ENCODE measurements around the gene KDM1A.

The KDM1A gene

GRCh38 chr1:23083714-23084480 is 64.6 kb downstream of the KDM1A start:
- TF ChIP-seq CTCF (IDR thresholded peaks at IDR 0.05), result no peak
- peaks cover 75% of the 10 kb centered on the region for H3K36me3 ChIP-seq
- no peaks in the 10 kb centered on the region for H3K27me3 ChIP-seq
- no peaks in the 10 kb centered on the region for H3K4me1 ChIP-seq (ENCODE audit: control insufficient read depth in 1 of 2, insufficient read depth in 1 of 2, low read depth in 1 of 2, low read length in 1 of 2)
- no peak overlapping the region for H3K4me3 ChIP-seq (ENCODE audit: low read depth in 1 of 2, low read length in 1 of 2)
- no peaks in the 10 kb centered on the region for H3K9me3 ChIP-seq
- H3K27ac ChIP-seq, result no peak overlapping the region

- no peak overlapping the region for H3K4me3 ChIP-seq (ENCODE audit: low read depth in 1 of 2, low read length in 1 of 2)
- no peak overlapping the region for H3K27ac ChIP-seq
- no peaks in the 10 kb centered on the region for H3K27me3 ChIP-seq
- H3K4me1 ChIP-seq (ENCODE audit: control insufficient read depth in 1 of 2, insufficient read depth in 1 of 2, low read depth in 1 of 2, low read length in 1 of 2), result no peaks in the 10 kb centered on the region
- no peak for TF ChIP-seq CTCF (IDR thresholded peaks at IDR 0.05)
- no peaks in the 10 kb centered on the region for H3K9me3 ChIP-seq
- H3K36me3 ChIP-seq, result peaks cover 66% of the 10 kb centered on the region
Measured at GRCh38 chr1:23084880-23085279, 65.6 kb downstream of the KDM1A start.

GRCh38 chr1:23085696-23086095 is 66.4 kb downstream of the KDM1A start:
- no peak for TF ChIP-seq CTCF (IDR thresholded peaks at IDR 0.05)
- H3K36me3 ChIP-seq, result peaks cover 62% of the 10 kb centered on the region
- H3K9me3 ChIP-seq, result no peaks in the 10 kb centered on the region
- H3K4me3 ChIP-seq (ENCODE audit: low read depth in 1 of 2, low read length in 1 of 2), result no peak overlapping the region
- H3K27me3 ChIP-seq, result no peaks in the 10 kb centered on the region
- H3K4me1 ChIP-seq (ENCODE audit: control insufficient read depth in 1 of 2, insufficient read depth in 1 of 2, low read depth in 1 of 2, low read length in 1 of 2), result no peaks in the 10 kb centered on the region
- H3K27ac ChIP-seq, result no peak overlapping the region

GRCh38 chr1:23088027-23088426 is 68.8 kb downstream of the KDM1A start:
- H3K27me3 ChIP-seq, result no peaks in the 10 kb centered on the region
- H3K27ac ChIP-seq, result no peak overlapping the region
- TF ChIP-seq CTCF (IDR thresholded peaks at IDR 0.05), result no peak
- H3K4me1 ChIP-seq (ENCODE audit: control insufficient read depth in 1 of 2, insufficient read depth in 1 of 2, low read depth in 1 of 2, low read length in 1 of 2), result no peaks in the 10 kb centered on the region
- H3K9me3 ChIP-seq, result no peaks in the 10 kb centered on the region
- no peak overlapping the region for H3K4me3 ChIP-seq (ENCODE audit: low read depth in 1 of 2, low read length in 1 of 2)
- H3K36me3 ChIP-seq, result peaks cover 49% of the 10 kb centered on the region

GRCh38 chr1:23090056-23090455 is 70.8 kb downstream of the KDM1A start:
- no peak for TF ChIP-seq CTCF (IDR thresholded peaks at IDR 0.05)
- Histone ChIP-seq H3K9me3 (no peaks in the 10 kb centered on the region), H3K36me3 (peaks cover 34% of the 10 kb centered on the region), H3K27ac (no peak overlapping the region), H3K4me3 (ENCODE audit: low read depth in 1 of 2, low read length in 1 of 2) (no peak overlapping the region), H3K4me1 (ENCODE audit: control insufficient read depth in 1 of 2, insufficient read depth in 1 of 2, low read depth in 1 of 2, low read length in 1 of 2) (no peaks in the 10 kb centered on the region), H3K27me3 (no peaks in the 10 kb centered on the region)
